GM21381 (cell line): Measurements from ENCODE around the gene AHNAK.
"Not testable (repeated sequence)": the region's sequence is repeated elsewhere in the genome, so short reads cannot be mapped to it uniquely, and the experiment has no call there.

Source experiments
- ATAC-seq: cut with Tn5 transposase; IDR thresholded peaks from one replicate; pipeline ENCODE4 v1.9.1; 2021; ENCODE audit warnings: mild to moderate bottlenecking, moderate library complexity; ENCODE audit not compliant: unreplicated experiment

Gene AHNAK, protein sequence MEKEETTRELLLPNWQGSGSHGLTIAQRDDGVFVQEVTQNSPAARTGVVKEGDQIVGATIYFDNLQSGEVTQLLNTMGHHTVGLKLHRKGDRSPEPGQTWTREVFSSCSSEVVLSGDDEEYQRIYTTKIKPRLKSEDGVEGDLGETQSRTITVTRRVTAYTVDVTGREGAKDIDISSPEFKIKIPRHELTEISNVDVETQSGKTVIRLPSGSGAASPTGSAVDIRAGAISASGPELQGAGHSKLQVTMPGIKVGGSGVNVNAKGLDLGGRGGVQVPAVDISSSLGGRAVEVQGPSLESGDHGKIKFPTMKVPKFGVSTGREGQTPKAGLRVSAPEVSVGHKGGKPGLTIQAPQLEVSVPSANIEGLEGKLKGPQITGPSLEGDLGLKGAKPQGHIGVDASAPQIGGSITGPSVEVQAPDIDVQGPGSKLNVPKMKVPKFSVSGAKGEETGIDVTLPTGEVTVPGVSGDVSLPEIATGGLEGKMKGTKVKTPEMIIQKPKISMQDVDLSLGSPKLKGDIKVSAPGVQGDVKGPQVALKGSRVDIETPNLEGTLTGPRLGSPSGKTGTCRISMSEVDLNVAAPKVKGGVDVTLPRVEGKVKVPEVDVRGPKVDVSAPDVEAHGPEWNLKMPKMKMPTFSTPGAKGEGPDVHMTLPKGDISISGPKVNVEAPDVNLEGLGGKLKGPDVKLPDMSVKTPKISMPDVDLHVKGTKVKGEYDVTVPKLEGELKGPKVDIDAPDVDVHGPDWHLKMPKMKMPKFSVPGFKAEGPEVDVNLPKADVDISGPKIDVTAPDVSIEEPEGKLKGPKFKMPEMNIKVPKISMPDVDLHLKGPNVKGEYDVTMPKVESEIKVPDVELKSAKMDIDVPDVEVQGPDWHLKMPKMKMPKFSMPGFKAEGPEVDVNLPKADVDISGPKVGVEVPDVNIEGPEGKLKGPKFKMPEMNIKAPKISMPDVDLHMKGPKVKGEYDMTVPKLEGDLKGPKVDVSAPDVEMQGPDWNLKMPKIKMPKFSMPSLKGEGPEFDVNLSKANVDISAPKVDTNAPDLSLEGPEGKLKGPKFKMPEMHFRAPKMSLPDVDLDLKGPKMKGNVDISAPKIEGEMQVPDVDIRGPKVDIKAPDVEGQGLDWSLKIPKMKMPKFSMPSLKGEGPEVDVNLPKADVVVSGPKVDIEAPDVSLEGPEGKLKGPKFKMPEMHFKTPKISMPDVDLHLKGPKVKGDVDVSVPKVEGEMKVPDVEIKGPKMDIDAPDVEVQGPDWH (N-terminal part only)

GRCh38 chr11:62546244-62546928 lies at the start of gene AHNAK:
Gene AHNAK (minus strand): TSS chr11:62546806. CDS start chr11:62536098, 10,708 bp downstream.
- no peak for ATAC-seq

GRCh38 chr11:62595124-62595523 lies 48.5 kb upstream of the AHNAK start:
- no peak for ATAC-seq

GRCh38 chr11:62593434-62594044 lies 46.9 kb upstream of the AHNAK start:
- no peak for ATAC-seq

DNA sequence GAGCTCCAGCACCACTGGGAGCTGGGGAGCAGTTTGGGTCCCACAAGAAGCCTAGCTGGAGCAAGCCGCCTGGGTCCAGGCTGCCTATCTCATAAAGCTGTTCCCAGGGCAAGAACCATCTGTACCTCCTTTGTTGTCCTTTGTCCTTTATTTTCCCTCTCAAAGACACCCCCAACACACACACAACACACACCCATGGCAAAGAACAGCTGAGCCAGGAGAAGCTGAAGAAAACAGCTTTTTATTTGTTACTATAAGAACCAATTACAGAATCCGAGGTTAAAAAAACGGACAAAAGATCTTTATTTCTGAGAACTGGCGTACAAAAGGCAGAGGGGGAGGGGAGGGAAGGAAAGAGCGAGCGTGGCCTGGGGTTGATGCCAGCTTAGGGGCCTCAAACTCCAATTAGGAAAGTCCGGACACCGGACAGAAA lies 46.4 kb upstream of the AHNAK start:
- ATAC-seq, result no peak

DNA sequence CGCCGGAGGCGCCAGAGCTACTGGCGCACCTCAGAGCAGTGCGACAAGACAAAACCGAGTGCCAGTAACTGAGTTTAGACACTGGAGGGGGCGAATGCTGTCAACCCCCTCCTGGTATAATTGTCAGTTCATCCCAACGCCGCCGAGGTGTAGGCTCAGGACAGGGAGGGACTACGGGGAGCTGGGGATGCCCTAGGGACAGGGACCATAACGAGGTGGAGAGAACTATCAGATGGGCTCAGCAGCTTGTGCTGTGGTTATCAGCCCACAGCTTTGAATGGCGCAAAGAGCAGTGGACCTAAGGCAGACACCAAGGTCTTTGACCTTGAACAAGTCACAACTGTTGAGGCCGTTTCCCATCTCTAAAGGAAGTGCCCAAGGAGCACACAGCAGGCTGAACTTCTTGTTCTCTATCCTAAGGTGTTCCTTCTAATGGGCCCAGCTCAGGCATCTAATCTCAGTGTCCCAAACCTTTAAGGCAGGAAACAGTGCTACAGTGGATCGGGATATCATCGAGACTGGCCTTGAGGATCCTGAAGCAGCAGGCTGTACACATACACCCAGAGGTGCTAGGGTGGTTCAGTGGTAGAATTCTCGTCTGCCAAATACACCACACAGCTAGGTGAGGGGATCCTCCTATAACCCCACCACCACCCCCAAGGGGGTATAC lies 45.7 kb upstream of the AHNAK start:
- ATAC-seq, result no peak

DNA sequence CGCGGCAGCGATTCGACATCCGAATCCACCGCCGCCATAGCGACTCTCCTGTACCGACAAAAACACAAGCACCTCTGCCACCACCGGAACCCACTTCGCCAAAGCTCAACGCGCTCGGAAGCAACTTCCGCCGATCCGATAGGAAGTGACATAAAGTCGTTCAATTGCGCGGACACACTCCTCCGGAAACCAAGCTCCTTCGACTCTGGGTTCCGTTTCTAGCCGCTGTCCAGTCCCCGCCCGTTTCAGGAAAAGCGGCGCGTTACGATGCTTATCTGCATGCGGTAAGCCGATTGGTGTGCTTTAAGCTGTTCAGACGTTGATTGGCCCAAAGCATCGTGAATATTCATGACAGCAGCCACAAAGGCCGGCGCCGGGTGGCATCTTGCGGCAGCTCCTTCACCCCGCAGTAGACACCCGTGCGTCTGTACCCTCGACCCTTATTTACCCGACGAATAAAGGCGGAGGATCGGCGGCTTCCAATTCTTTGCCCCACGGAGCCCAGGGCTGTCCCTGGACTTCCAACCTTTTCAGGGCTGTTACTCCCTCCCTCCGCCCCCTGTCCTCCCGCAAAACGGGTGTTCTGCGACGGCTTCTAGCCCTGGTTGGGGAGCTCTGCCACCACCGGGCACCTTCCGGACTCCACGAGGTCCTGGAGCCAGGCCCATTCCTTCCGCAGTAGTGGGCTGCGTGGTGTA lies 45.0 kb upstream of the AHNAK start, which contains the start of gene TUT1:
Gene TUT1 (minus strand): TSS at position 76 of the 698 bp plus-strand sequence. CDS start 38 bp downstream, at position 38.
- peak; percentile 87 for ATAC-seq

- no peak for ATAC-seq
Observed at GRCh38 chr11:62588966-62589637, 42.5 kb upstream of the AHNAK start.

- not testable (repeated sequence) for ATAC-seq
Observed at GRCh38 chr11:62585356-62585755, 38.8 kb upstream of the AHNAK start.

DNA sequence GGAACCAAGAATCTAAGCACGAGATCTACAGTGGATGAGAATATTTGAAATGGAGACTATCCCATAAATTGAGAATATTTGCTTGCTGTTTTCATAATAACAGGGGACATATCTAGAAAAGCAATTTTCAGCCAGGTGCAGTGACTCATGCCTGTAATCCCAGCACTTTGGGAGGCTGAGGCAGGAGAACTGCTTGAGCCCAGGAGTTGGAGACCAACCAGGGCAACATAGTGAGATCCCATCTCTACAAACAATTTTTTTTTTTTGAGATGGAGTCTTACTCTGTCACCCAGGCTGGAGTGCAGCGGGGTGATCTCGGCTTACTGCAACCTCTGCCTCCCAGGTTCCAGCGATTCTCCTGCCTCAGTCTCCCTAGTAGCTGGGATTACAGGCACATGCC lies 35.1 kb upstream of the AHNAK start:
- not testable (repeated sequence) for ATAC-seq

DNA sequence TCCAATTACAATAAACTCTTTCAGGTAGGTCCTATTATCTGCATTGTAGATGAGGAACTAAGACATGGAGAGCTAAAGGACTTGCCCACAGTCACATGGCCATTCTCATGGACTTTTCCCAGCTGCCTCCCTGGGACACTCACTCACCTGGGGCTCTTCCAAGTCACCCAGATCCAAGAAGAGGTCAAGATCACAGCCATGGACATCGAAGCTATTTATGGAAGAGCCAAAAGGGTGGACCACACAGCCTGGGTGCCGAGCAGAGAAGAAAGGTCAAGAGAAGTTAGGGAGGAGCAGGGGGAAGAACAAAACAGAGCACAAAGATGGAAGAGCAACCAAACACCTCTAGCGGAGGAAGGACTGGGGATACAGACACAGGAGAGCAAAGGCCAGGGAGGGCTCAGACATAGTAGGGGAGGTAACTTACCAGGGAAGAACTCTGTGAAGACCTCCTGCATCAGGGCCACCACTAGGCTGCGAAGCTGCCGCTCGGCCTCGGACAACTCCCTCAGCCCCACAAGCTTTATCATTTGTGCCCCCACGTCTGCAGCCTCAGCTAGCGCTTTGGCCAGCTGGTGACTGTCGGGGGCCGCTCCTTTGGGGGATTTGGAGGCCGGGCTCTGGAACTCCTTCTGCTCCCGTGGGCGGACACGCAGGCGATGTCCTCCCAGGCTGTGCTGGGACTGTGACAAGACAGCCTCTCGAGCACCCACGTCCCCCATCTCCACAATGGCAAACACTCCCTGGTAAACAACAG lies 34.5 kb upstream of the AHNAK start:
- no peak for ATAC-seq

DNA sequence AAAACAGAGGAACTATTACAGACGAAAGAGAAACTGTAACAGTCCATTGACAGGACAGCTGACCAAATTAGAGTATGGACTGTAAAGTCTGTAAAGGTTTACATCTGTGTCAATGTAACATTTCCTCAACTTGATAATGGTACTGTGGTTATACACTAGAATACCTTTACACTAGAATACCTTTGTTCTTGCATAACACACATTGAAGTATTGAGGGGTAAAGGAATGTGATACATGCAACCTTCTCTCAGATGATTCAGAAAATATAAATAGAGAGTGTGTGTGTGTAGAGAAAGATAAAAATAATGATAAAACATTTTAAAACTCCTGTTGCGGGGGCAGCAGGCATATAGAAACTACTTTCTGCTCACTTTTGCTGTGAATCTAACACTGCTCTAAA lies 32.6 kb upstream of the AHNAK start:
- no peak for ATAC-seq

GRCh38 chr11:62578541-62578940 lies 31.9 kb upstream of the AHNAK start:
- ATAC-seq, result no peak

DNA sequence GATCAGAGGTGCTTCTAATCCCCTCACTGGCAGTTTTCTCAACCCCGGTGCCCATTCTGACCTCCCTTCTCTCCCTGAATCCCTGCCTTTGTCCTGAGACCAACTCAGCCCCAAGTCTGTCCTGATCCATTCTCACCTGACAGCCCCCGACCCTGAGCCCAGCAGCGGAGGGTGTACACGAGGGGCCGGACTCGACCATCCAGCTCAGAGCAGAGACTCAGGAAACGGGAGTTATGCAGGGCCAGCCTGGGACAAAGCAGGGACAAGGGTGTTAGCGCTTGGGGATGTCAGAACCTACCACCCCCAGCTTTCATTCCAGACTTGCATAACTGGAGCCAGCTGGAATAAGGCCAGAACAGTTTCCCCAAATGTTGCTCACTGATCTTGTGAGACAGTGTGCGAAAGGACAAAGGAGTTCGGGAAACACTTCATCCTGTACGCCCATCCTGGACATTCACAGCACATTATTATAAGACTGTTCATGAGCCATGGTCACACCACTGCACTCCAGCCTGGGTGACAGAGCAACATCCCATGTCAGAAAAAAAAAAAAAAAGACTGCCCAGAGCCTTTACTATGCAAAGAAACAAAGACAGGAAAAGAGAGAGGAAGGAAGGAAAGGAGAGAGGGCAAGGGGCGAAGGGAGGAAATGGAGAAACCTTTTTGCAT lies 30.6 kb upstream of the AHNAK start:
- ATAC-seq, result no peak

DNA sequence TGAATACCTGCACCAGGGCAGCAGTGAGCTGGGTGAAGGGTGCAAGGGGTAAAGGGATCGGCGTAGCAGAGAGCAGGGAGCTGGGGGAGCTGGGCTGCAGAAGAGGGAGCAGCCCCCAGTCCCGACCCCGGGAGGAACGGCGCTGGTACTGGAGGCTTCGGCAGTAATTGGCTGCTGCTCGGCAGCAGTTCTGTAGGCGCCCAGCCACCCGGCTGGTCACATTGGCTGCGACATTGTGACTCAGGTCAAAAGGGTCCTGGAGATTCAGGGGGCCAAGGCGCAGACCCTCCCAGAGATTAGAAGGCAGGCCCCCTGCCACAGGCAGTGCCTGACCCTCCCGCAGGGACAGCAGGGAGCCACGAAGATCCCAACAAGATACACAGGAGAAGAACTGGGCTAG lies 29.2 kb upstream of the AHNAK start:
- ATAC-seq, result no peak

DNA sequence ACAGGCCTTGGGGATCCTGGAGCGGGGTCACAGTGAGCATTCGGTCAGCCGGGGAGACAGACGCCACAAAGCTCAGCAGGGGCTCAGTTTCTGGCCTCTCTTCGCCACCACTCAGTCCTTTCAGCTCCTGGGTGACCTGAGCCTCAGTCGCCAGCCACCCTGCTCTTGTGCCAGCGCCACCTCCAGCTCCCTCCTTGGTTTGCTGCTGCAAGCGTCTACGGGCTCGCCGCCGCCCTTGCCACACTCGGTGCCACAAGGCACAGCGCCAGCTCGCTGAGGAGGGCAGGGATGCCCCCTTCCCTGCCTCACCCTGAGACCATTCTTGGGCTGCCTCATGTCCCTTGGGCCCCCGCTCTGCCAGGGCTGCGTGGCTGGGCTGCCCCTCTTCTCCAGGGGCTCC lies 28.6 kb upstream of the AHNAK start:
- no peak for ATAC-seq

DNA sequence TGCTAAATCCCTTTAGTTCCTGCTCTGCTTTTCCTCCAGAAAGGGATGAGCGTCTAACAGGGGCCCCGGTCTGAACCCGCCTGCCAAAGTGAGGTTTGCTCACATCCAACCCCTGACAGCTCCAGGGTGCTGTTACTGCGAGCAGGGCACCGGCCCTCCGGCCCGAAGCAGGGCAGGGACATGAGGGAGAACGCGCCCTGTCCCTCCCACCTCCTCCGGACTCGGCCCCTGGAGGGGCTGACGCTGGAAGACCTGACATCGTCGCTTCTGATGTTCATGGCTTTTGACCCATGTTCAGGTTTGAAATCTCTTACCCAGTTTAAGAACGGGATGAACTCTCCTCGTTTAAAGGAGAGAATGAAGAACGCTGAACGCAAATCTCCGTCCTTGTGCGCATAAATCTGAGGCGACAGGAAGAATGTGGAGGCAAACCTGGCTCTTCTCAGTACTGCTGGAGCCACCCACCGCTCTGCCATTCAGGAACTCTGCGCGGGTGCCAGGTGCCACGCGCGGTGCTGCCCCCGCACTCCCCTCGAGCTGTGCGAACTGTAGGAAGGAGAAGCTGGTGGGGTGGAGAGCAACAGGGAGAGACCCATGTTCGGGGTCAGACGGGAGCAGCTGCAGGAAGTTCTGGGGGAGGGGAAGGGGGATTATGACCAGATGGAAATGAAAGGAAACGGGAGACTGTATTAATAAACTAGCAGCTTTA lies 27.9 kb upstream of the AHNAK start:
- ATAC-seq, result peak; percentile 9
